Measurements from ENCODE around the gene ZEB1. TPM values are rescaled to one million over a fixed set of nuclear protein-coding genes. Genes with fewer than 3 reads are reported as not detected.

Gene ZEB1
- total RNA-seq, 1 experiment from 2014 or later, result 0.39 TPM

DNA sequence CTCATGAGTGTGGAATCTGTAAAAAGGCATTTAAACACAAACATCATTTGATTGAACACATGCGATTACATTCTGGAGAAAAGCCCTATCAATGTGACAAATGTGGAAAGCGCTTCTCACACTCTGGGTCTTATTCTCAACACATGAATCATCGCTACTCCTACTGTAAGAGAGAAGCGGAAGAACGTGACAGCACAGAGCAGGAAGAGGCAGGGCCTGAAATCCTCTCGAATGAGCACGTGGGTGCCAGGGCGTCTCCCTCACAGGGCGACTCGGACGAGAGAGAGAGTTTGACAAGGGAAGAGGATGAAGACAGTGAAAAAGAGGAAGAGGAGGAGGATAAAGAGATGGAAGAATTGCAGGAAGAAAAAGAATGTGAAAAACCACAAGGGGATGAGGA lies 207.7 kb downstream of the ZEB1 start:
- Histone ChIP-seq H3K9ac (ENCODE audit: extremely low read depth, insufficient read length, low read length) (no peak overlapping the region), H4K91ac (ENCODE audit: insufficient read length, low read depth, low read length) (no peak overlapping the region), H2AFZ (ENCODE audit: low read length) (no peak overlapping the region), H2BK120ac (ENCODE audit: low read depth, low read length, poor library complexity, severe bottlenecking) (no peak overlapping the region), H4K8ac (replicated peaks; ENCODE audit: insufficient read length, low read depth, low read length) (no peak overlapping the region), H3K56ac (ENCODE audit: insufficient read length, low read depth, low read length) (no peak overlapping the region), H3K79me1 (ENCODE audit: insufficient read depth, low read depth, low read length, poor library complexity, severe bottlenecking) (no peaks in the 10 kb centered on the region), H3K27me3 (ENCODE audit: insufficient read depth, low read length) (no peaks in the 10 kb centered on the region), H3K4me2 (ENCODE audit: insufficient read depth, insufficient read length, low read length) (no peak overlapping the region), H3K9me3 (ENCODE audit: control insufficient read depth, low read depth, low read length) (no peaks in the 10 kb centered on the region), H2BK5ac (ENCODE audit: insufficient read length, low read length) (no peak overlapping the region), H3K79me2 (ENCODE audit: insufficient read depth, low read length) (no peaks in the 10 kb centered on the region), H2BK12ac (ENCODE audit: insufficient read length, low read depth, low read length) (no peak overlapping the region), H2AK5ac (ENCODE audit: insufficient read length, low read length) (no peak overlapping the region), H2BK15ac (ENCODE audit: low read depth, low read length) (no peak overlapping the region), H3K4me1 (ENCODE audit: insufficient read depth, low read length) (no peaks in the 10 kb centered on the region), H3T11ph (ENCODE audit: low read length) (no peak overlapping the region), H2BK20ac (ENCODE audit: low read depth, low read length, poor library complexity, severe bottlenecking) (no peak overlapping the region), H4K20me1 (ENCODE audit: control insufficient read depth, insufficient read depth, insufficient read length) (no peaks in the 10 kb centered on the region), H3K14ac (ENCODE audit: insufficient read depth, low read length) (no peak overlapping the region), H3K27ac (ENCODE audit: insufficient read length, low read depth, low read length) (no peak overlapping the region), H3K4ac (ENCODE audit: low read depth, low read length) (no peak overlapping the region), H4K5ac (ENCODE audit: insufficient read length, low read depth, low read length) (no peak overlapping the region), H3K23me2 (ENCODE audit: insufficient read length, low read depth, low read length, poor library complexity, severe bottlenecking) (no peaks in the 10 kb centered on the region), H3K23ac (ENCODE audit: insufficient read length, low read depth, low read length) (no peak overlapping the region), H3K18ac (ENCODE audit: insufficient read length, low read depth, low read length) (no peak overlapping the region)
- no CpG with 5 or more reads among the region's 11 CpGs for WGBS (ENCODE audit: extremely low coverage, insufficient read length, low lambda C conversion rate)
- Mint-ChIP-seq H3K27me3 (ENCODE audit: low read depth) (peaks cover 3% of the 10 kb centered on the region), H3K27ac (no peak overlapping the region), H3K36me3 (ENCODE audit: insufficient read depth in 1 of 3, low read depth in 3 of 3) (no peaks in the 10 kb centered on the region), H3K9me3 (no peaks in the 10 kb centered on the region), H3K4me3 (no peak overlapping the region), H3K4me1 (peaks cover 11 to 12% of the 10 kb centered on the region in 2 experiments)
- DNase-seq, result no peak
- TF ChIP-seq, protein P1, sequence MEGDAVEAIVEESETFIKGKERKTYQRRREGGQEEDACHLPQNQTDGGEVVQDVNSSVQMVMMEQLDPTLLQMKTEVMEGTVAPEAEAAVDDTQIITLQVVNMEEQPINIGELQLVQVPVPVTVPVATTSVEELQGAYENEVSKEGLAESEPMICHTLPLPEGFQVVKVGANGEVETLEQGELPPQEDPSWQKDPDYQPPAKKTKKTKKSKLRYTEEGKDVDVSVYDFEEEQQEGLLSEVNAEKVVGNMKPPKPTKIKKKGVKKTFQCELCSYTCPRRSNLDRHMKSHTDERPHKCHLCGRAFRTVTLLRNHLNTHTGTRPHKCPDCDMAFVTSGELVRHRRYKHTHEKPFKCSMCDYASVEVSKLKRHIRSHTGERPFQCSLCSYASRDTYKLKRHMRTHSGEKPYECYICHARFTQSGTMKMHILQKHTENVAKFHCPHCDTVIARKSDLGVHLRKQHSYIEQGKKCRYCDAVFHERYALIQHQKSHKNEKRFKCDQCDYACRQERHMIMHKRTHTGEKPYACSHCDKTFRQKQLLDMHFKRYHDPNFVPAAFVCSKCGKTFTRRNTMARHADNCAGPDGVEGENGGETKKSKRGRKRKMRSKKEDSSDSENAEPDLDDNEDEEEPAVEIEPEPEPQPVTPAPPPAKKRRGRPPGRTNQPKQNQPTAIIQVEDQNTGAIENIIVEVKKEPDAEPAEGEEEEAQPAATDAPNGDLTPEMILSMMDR (conservative IDR thresholded peaks at IDR 0.05), result no peak
